ENCODE data around the gene GALNTL6.

The GALNTL6 gene

GRCh38 chr4:172287117-172287516, 473.9 kb downstream of the GALNTL6 start:
- in situ Hi-C loops (cut with MboI; ENCODE audit: low sequenced_read_pairs, unreplicated experiment), result no loop called here
- TF ChIP-seq CTCF (IDR thresholded peaks at IDR 0.05; ENCODE audit: borderline replicate concordance, control extremely low read depth, extremely low read depth, insufficient read depth, missing control alignments), result no peak
- DNase-seq (ENCODE audit: low spot score), result no peak

- DNase-seq (ENCODE audit: low spot score), result no peak
- TF ChIP-seq CTCF (IDR thresholded peaks at IDR 0.05; ENCODE audit: borderline replicate concordance, control extremely low read depth, extremely low read depth, insufficient read depth, missing control alignments), result no peak
- in situ Hi-C loops (cut with MboI; ENCODE audit: low sequenced_read_pairs, unreplicated experiment), result no loop called here
Observed at GRCh38 chr4:172305698-172306097, 492.5 kb downstream of the GALNTL6 start.

GRCh38 chr4:172308078-172308477, 494.9 kb downstream of the GALNTL6 start:
- in situ Hi-C loops (cut with MboI; ENCODE audit: low sequenced_read_pairs, unreplicated experiment), result no loop called here
- no peak for TF ChIP-seq CTCF (IDR thresholded peaks at IDR 0.05; ENCODE audit: borderline replicate concordance, control extremely low read depth, extremely low read depth, insufficient read depth, missing control alignments)
- no peak for DNase-seq (ENCODE audit: low spot score)

- no peak for TF ChIP-seq CTCF (IDR thresholded peaks at IDR 0.05; ENCODE audit: borderline replicate concordance, control extremely low read depth, extremely low read depth, insufficient read depth, missing control alignments)
- in situ Hi-C loops (cut with MboI; ENCODE audit: low sequenced_read_pairs, unreplicated experiment), result no loop called here
- DNase-seq (ENCODE audit: low spot score), result no peak
Observed at GRCh38 chr4:172311682-172312081, 498.5 kb downstream of the GALNTL6 start.

- TF ChIP-seq CTCF (IDR thresholded peaks at IDR 0.05; ENCODE audit: borderline replicate concordance, control extremely low read depth, extremely low read depth, insufficient read depth, missing control alignments), result no peak
- in situ Hi-C loops (cut with MboI; ENCODE audit: low sequenced_read_pairs, unreplicated experiment), result no loop called here
- DNase-seq (ENCODE audit: low spot score), result no peak
Observed at GRCh38 chr4:172323288-172323687, 510.1 kb downstream of the GALNTL6 start.

- in situ Hi-C loops (cut with MboI; ENCODE audit: low sequenced_read_pairs, unreplicated experiment), result no loop called here
- DNase-seq (ENCODE audit: low spot score), result no peak
Observed at GRCh38 chr4:172344308-172344938, 531.2 kb downstream of the GALNTL6 start.

More at GRCh38 chr4:172344308-172344938, 531.2 kb downstream of the GALNTL6 start:
- TF ChIP-seq CTCF (IDR thresholded peaks at IDR 0.05; ENCODE audit: borderline replicate concordance, control extremely low read depth, extremely low read depth, insufficient read depth, missing control alignments), result no peak

Measured in GM13976 (cell line).